Sigmoid colon (tissue), 4 donors: ENCODE data around the gene LMAN2L.

ENCODE experiments used
- POLR2A ChIP-seq, 2 donors: fragments of 450-650 bp; IDR thresholded peaks; one replicate each; pipeline ENCODE4 v1.6.1; 2016; ENCODE audit warnings: antibody characterized with exemption in 2 of 2, mild to moderate bottlenecking in 2 of 2, moderate library complexity in 2 of 2
- POLR2AphosphoS5 ChIP-seq, 4 donors: sonication (generic); formaldehyde crosslinking; IDR thresholded peaks; one replicate each; pipeline ENCODE4 v1.6.1; 2017; ENCODE audit warnings: antibody characterized with exemption in 4 of 4
- TF ChIP-seq, protein P1 (sequence below), 4 experiments: fragments of 450-650 bp in 3 of 4; fragments of 200-600 bp in 1 of 4; IDR thresholded peaks; one replicate each; pipeline ENCODE4 v1.5.1; 2016 to 2019; ENCODE audit warnings: antibody characterized with exemption in 4 of 4, mild to moderate bottlenecking in 3 of 4, moderate library complexity in 2 of 4

- TF ChIP-seq, protein P1, sequence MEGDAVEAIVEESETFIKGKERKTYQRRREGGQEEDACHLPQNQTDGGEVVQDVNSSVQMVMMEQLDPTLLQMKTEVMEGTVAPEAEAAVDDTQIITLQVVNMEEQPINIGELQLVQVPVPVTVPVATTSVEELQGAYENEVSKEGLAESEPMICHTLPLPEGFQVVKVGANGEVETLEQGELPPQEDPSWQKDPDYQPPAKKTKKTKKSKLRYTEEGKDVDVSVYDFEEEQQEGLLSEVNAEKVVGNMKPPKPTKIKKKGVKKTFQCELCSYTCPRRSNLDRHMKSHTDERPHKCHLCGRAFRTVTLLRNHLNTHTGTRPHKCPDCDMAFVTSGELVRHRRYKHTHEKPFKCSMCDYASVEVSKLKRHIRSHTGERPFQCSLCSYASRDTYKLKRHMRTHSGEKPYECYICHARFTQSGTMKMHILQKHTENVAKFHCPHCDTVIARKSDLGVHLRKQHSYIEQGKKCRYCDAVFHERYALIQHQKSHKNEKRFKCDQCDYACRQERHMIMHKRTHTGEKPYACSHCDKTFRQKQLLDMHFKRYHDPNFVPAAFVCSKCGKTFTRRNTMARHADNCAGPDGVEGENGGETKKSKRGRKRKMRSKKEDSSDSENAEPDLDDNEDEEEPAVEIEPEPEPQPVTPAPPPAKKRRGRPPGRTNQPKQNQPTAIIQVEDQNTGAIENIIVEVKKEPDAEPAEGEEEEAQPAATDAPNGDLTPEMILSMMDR (IDR thresholded peaks at IDR 0.05): no peak
- TF ChIP-seq POLR2AphosphoS5 (IDR thresholded peaks at IDR 0.05) (no peak), POLR2A (IDR thresholded peaks at IDR 0.05) (no peak)
Observed at GRCh38 chr2:96771796-96772618, 32.1 kb upstream of the LMAN2L start.
